SK-N-MC (cell line): ENCODE data around the gene MATN4.

Experiments used
- EZH2 ChIP-seq: fragments of 200-600 bp; sonication (generic); IDR thresholded peaks from one replicate; pipeline ENCODE4 v1.6.1; 2017; ENCODE audit warnings: antibody characterized with exemption
- FOXP2 ChIP-seq: optimal IDR thresholded peaks from 2 replicates; pipeline ENCODE3; 2011; ENCODE audit warnings: mild to moderate bottlenecking, moderate library complexity; ENCODE audit not compliant: insufficient read depth; ENCODE audit errors: extremely low read length, control extremely low read depth
- POLR2AphosphoS5 ChIP-seq: IDR thresholded peaks from 2 replicates; pipeline ENCODE4 v1.6.1; 2012; ENCODE audit warnings: mild to moderate bottlenecking, low read depth, low read length, borderline replicate concordance

DNA sequence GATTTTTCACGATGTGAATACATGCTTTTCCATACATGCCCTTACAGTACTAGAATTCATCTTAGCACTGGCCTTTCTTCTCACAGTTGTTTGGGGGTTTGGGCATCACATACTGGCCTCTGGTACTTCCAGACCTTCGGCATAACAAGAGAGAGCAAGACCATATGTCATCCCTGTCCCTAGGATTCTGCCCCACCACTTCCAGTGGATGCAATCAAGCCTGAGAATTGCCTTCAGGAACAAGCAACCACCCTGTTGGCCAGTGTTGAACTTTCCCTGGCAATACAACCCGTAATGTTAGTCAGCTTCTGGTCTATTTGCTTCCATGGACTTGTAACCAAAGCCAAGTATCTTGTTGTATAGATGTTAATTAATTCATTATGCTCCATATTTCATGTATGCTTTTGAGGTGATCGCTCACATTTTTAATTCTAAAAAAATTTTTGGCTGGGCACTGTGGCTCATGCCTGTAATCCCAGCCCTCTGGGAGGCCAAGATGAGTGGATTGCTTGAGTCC lies 38.3 kb downstream of the MATN4 start:
- no peak for TF ChIP-seq POLR2AphosphoS5
- TF ChIP-seq FOXP2: no peak
- no peak for TF ChIP-seq EZH2
